H9 (cell line): ENCODE data around the gene NSMCE4A. TPM values are rescaled to one million over a fixed set of nuclear protein-coding genes. Genes with fewer than 3 reads are reported as not detected.
"Not testable (repeated sequence)": the region's sequence is repeated elsewhere in the genome, so short reads cannot be mapped to it uniquely, and the experiment has no call there.

ENCODE experiments used
- DNase-seq: peaks from one replicate; pipeline ENCODE4 v3.0.0-alpha.2; 2017
- H2AFZ ChIP-seq: one replicate; pipeline ENCODE4 v1.6.1; 2013; ENCODE audit warnings: mild to moderate bottlenecking, low read length, control low read depth, moderate library complexity
- H2AK5ac ChIP-seq: 2 replicates; pipeline ENCODE4 v1.6.1; 2013; ENCODE audit warnings: low read length, control low read depth, mixed read lengths; ENCODE audit not compliant: insufficient read length
- H2BK120ac ChIP-seq: one replicate; pipeline ENCODE4 v1.6.1; 2013; ENCODE audit warnings: low read depth, mild to moderate bottlenecking, low read length, control low read depth, inconsistent platforms; ENCODE audit not compliant: poor library complexity, severe bottlenecking
- H2BK12ac ChIP-seq: 2 replicates; pipeline ENCODE4 v1.6.1; 2013; ENCODE audit warnings: low read length, control low read depth, mixed read lengths, low read depth; ENCODE audit not compliant: insufficient read length
- H2BK15ac ChIP-seq: 2 replicates; pipeline ENCODE4 v1.6.1; 2013; ENCODE audit warnings: low read depth, low read length, control low read depth
- H2BK20ac ChIP-seq: one replicate; pipeline ENCODE4 v1.6.1; 2013; ENCODE audit warnings: low read depth, mild to moderate bottlenecking, low read length, control low read depth, inconsistent platforms; ENCODE audit not compliant: poor library complexity, severe bottlenecking
- H2BK5ac ChIP-seq: 2 replicates; pipeline ENCODE4 v1.6.1; 2013; ENCODE audit warnings: low read length, control low read depth, mixed read lengths; ENCODE audit not compliant: insufficient read length
- H3K14ac ChIP-seq: 2 replicates; pipeline ENCODE4 v1.6.1; 2013; ENCODE audit warnings: low read length, control low read depth; ENCODE audit not compliant: insufficient read depth
- H3K18ac ChIP-seq: 2 replicates; pipeline ENCODE4 v1.6.1; 2013; ENCODE audit warnings: low read depth, mild to moderate bottlenecking, mixed read lengths, low read length, control low read depth; ENCODE audit not compliant: insufficient read length
- H3K23ac ChIP-seq: 2 replicates; pipeline ENCODE4 v1.6.1; 2013; ENCODE audit warnings: low read length, control low read depth, mixed read lengths, low read depth; ENCODE audit not compliant: insufficient read length
- H3K23me2 ChIP-seq: 2 replicates; pipeline ENCODE4 v1.6.1; 2013; ENCODE audit warnings: low read depth, mild to moderate bottlenecking, mixed read lengths, low read length, control low read depth; ENCODE audit not compliant: insufficient read length, poor library complexity, severe bottlenecking
- H3K27ac ChIP-seq: 2 replicates; pipeline ENCODE4 v1.5.1; 2013; ENCODE audit warnings: low read length, control low read depth, mixed read lengths, low read depth; ENCODE audit not compliant: insufficient read length
- H3K27me3 ChIP-seq: 2 replicates; pipeline ENCODE4 v1.6.1; 2013; ENCODE audit warnings: low read length, control low read depth, inconsistent platforms; ENCODE audit not compliant: insufficient read depth
- H3K4ac ChIP-seq: 2 replicates; pipeline ENCODE4 v1.6.1; 2013; ENCODE audit warnings: low read depth, mild to moderate bottlenecking, control low read depth, inconsistent platforms, low read length, moderate library complexity
- H3K4me1 ChIP-seq: 2 replicates; pipeline ENCODE4 v1.6.1; 2013; ENCODE audit warnings: low read length, control low read depth, inconsistent platforms; ENCODE audit not compliant: insufficient read depth
- H3K4me2 ChIP-seq: 2 replicates; pipeline ENCODE4 v1.6.1; 2013; ENCODE audit warnings: low read length, control low read depth, mixed read lengths; ENCODE audit not compliant: insufficient read length, insufficient read depth
- H3K56ac ChIP-seq: 2 replicates; pipeline ENCODE4 v1.6.1; 2013; ENCODE audit warnings: low read depth, mild to moderate bottlenecking, mixed read lengths, low read length, control low read depth; ENCODE audit not compliant: insufficient read length
- H3K79me1 ChIP-seq: 2 replicates; pipeline ENCODE4 v1.6.1; 2013; ENCODE audit warnings: low read depth, mild to moderate bottlenecking, moderate library complexity, low read length, control low read depth, inconsistent platforms; ENCODE audit not compliant: insufficient read depth, poor library complexity, severe bottlenecking
- H3K79me2 ChIP-seq: 2 replicates; pipeline ENCODE4 v1.6.1; 2013; ENCODE audit warnings: low read length, control low read depth, inconsistent platforms; ENCODE audit not compliant: insufficient read depth
- H3K9ac ChIP-seq: 2 replicates; pipeline ENCODE4 v1.6.1; 2013; ENCODE audit warnings: low read length, control low read depth, mixed read lengths; ENCODE audit not compliant: insufficient read length; ENCODE audit errors: extremely low read depth
- H3K9me3 ChIP-seq: one replicate; pipeline ENCODE4 v1.6.1; 2013; ENCODE audit warnings: low read depth, low read length, inconsistent platforms; ENCODE audit not compliant: control insufficient read depth
- H3T11ph ChIP-seq: one replicate; pipeline ENCODE4 v1.6.1; 2013; ENCODE audit warnings: mild to moderate bottlenecking, low read length, control low read depth, inconsistent platforms
- H4K20me1 ChIP-seq: one replicate; pipeline ENCODE4 v1.6.1; 2013; ENCODE audit not compliant: control insufficient read depth, insufficient read length, insufficient read depth
- H4K5ac ChIP-seq: 2 replicates; pipeline ENCODE4 v1.6.1; 2013; ENCODE audit warnings: low read depth, mild to moderate bottlenecking, mixed read lengths, low read length, control low read depth; ENCODE audit not compliant: insufficient read length
- H4K8ac ChIP-seq: replicated peaks from 2 replicates; pipeline ENCODE4 v1.6.1; 2013; ENCODE audit warnings: low read length, control low read depth, mixed read lengths, low read depth; ENCODE audit not compliant: insufficient read length
- H4K91ac ChIP-seq: 2 replicates; pipeline ENCODE4 v1.6.1; 2013; ENCODE audit warnings: low read depth, mild to moderate bottlenecking, moderate library complexity, mixed read lengths, low read length, control low read depth; ENCODE audit not compliant: insufficient read length
- H3K27ac Mint-ChIP-seq, 3 experiments: 2 replicates in 2 of 3; 3 replicates in 1 of 3; pipeline ENCODE4 v1.8.0; 2020 to 2021; ENCODE audit warnings: mixed read lengths in 3 of 3, mild to moderate bottlenecking in 1 of 3, moderate library complexity in 1 of 3
- H3K27me3 Mint-ChIP-seq: 2 replicates; pipeline ENCODE4 v1.8.0; 2021; ENCODE audit warnings: low read depth, mild to moderate bottlenecking, moderate library complexity, mixed read lengths
- H3K36me3 Mint-ChIP-seq, 3 experiments: 2 replicates in 2 of 3; 3 replicates in 1 of 3; pipeline ENCODE4 v1.8.0; 2020 to 2021; ENCODE audit warnings: low read depth in 3 of 3, mixed read lengths in 3 of 3; ENCODE audit not compliant: insufficient read depth in 1 of 3
- H3K4me1 Mint-ChIP-seq, 2 experiments: 2 replicates each; pipeline ENCODE4 v1.8.0; 2020; ENCODE audit warnings: mixed read lengths in 2 of 2
- H3K4me3 Mint-ChIP-seq, 2 experiments: 2 replicates in 1 of 2; 3 replicates in 1 of 2; pipeline ENCODE4 v1.8.0; 2020 to 2021; ENCODE audit warnings: mild to moderate bottlenecking in 2 of 2, mixed read lengths in 2 of 2, moderate library complexity in 1 of 2
- H3K9me3 Mint-ChIP-seq, 2 experiments: 2 replicates in 1 of 2; 3 replicates in 1 of 2; pipeline ENCODE4 v1.8.0; 2020; ENCODE audit warnings: mild to moderate bottlenecking in 2 of 2, mixed read lengths in 2 of 2, moderate library complexity in 1 of 2
- CTCF ChIP-seq: fragments of 200-600 bp; sonication (generic); conservative IDR thresholded peaks from 3 replicates; pipeline ENCODE4 v1.8.0; 2021; ENCODE audit warnings: antibody characterized with exemption, mild to moderate bottlenecking
- WGBS: extraction: QIAGEN DNeasy Blood & Tissue Kit; methylation state at CpG from one replicate; pipeline ENCODE4 v1.1.7; 2013; ENCODE audit warnings: missing lambda C conversion rate, low lambda C conversion rate, mixed read lengths; ENCODE audit not compliant: insufficient read length; ENCODE audit errors: extremely low coverage; 5-methylcytosine and 5-hydroxymethylcytosine counted together
- total RNA-seq: library from RNA; stranded (reverse); gene quantifications from 2 replicates; pipeline ENCODE4 v1.2.1, GENCODE V29; 2021

Gene NSMCE4A
- total RNA-seq, 1 experiment from 2014 or later, result 59.0 TPM

- Histone ChIP-seq H4K5ac (no peak overlapping the region), H2BK120ac (no peak overlapping the region)
Measured at GRCh38 chr10:122018491-122018890, 43.5 kb upstream of the NSMCE4A start.

DNA sequence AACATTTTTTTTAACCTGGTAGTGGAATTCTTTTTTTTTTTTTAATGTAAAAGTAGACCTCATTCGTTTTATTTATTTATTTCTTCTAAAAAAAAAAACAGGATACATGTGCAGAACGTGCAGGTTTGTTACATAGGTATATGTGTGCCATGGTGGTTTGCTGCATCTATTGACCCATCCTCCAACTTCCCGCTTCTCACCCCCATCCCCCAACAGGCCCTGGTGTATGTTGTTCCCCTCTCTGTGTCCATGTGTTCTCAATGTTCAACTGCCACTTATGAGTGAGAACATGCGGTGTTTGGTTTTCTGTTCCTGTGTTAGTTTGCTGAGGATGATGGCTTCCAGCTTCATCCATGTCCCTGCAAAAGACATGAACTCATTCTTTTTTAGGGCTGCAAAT lies 42.9 kb upstream of the NSMCE4A start:
- not testable (repeated sequence) for H3K36me3 Mint-ChIP-seq

More at GRCh38 chr10:122018491-122018890, 43.5 kb upstream of the NSMCE4A start:
- Histone ChIP-seq H3K27me3 (no peaks in the 10 kb centered on the region), H2BK5ac (no peak overlapping the region), H3K79me1 (no peaks in the 10 kb centered on the region), H2AFZ (peak overlapping the region; percentile 25), H3K79me2 (no peaks in the 10 kb centered on the region), H3K4ac (no peak overlapping the region), H3K23ac (no peak overlapping the region), H2BK20ac (no peak overlapping the region), H4K8ac (no peak overlapping the region), H4K20me1 (no peaks in the 10 kb centered on the region), H3K4me2 (no peak overlapping the region), H3K56ac (no peak overlapping the region), H2BK12ac (no peak overlapping the region), H3K14ac (no peak overlapping the region), H3K9ac (no peak overlapping the region), H2BK15ac (no peak overlapping the region), H2AK5ac (no peak overlapping the region), H3K27ac (no peak overlapping the region), H3K9me3 (no peaks in the 10 kb centered on the region), H3K4me1 (no peaks in the 10 kb centered on the region), H4K91ac (no peak overlapping the region), H3K18ac (no peak overlapping the region), H3K23me2 (no peaks in the 10 kb centered on the region), H3T11ph (no peak overlapping the region)
- Mint-ChIP-seq H3K9me3 (no peaks in the 10 kb centered on the region; a peak in 1 of 5 replicates), H3K4me3 (no peak overlapping the region), H3K4me1 (peaks cover 26 to 31% of the 10 kb centered on the region in 2 experiments), H3K36me3 (no peaks in the 10 kb centered on the region), H3K27ac (peak overlapping the region in 1 of 3 experiments; percentile 11; a peak in 2 of 7 replicates), H3K27me3 (peaks cover 1% of the 10 kb centered on the region)
- TF ChIP-seq CTCF, result no peak
- no CpG with 5 or more reads among the region's 7 CpGs for WGBS
- no peak for DNase-seq

More for the DNA sequence above, 42.9 kb upstream of the NSMCE4A start:
- not testable (repeated sequence) for H3K27me3 Mint-ChIP-seq, H2BK120ac ChIP-seq, H3K27me3 ChIP-seq, H3K4ac ChIP-seq, H4K91ac ChIP-seq, H3K14ac ChIP-seq, H4K20me1 ChIP-seq, H3K56ac ChIP-seq, H2AK5ac ChIP-seq, H3K27ac ChIP-seq, H3K18ac ChIP-seq, H4K8ac ChIP-seq, H3K23me2 ChIP-seq, H2BK20ac ChIP-seq, H3K9me3 ChIP-seq, H3K79me2 ChIP-seq, H2BK5ac ChIP-seq, H3K27ac Mint-ChIP-seq, H3K4me1 ChIP-seq, H3K9ac ChIP-seq, H3K9me3 Mint-ChIP-seq, H2BK15ac ChIP-seq, H3K79me1 ChIP-seq, H3K4me2 ChIP-seq, H3T11ph ChIP-seq, H3K23ac ChIP-seq, DNase-seq, H4K5ac ChIP-seq, H2BK12ac ChIP-seq, H2AFZ ChIP-seq, H3K4me3 Mint-ChIP-seq
- WGBS, result no CpG with 5 or more reads among the region's 4 CpGs
- peaks cover 26 to 31% of the 10 kb centered on the region in 2 experiments for H3K4me1 Mint-ChIP-seq
